OCI-LY1 (cell line): ENCODE data around the gene MFAP3L.

Experiments used
- H2AFZ ChIP-seq: fragments of 200-600 bp; sonication (generic), shearing (Covaris generic); 2 replicates; pipeline ENCODE4 v1.6.0; 2014; ENCODE audit warnings: antibody characterized with exemption, mild to moderate bottlenecking, low read length
- H3F3A ChIP-seq: fragments of 200-600 bp; sonication (generic), shearing (Covaris generic); 2 replicates; pipeline ENCODE4 v1.6.0; 2014; ENCODE audit warnings: mild to moderate bottlenecking, antibody characterized with exemption, low read length, moderate library complexity; ENCODE audit not compliant: insufficient read depth
- H3K27ac ChIP-seq: fragments of 200-600 bp; sonication (generic); 2 replicates; pipeline ENCODE4 v1.5.1; 2014; ENCODE audit warnings: low read length, mixed run types, mild to moderate bottlenecking, low read depth; ENCODE audit not compliant: poor library complexity, severe bottlenecking
- H3K27me3 ChIP-seq: fragments of 200-600 bp; sonication (generic); 2 replicates; pipeline ENCODE4 v1.6.0; 2014; ENCODE audit warnings: antibody characterized with exemption, mild to moderate bottlenecking, low read length, moderate library complexity; ENCODE audit not compliant: insufficient read depth
- H3K36me3 ChIP-seq: fragments of 200-600 bp; sonication (generic); 2 replicates; pipeline ENCODE4 v1.6.1; 2014; ENCODE audit warnings: mild to moderate bottlenecking, antibody characterized with exemption, low read length, moderate library complexity, mixed read lengths; ENCODE audit not compliant: insufficient read depth
- H3K4me1 ChIP-seq: fragments of 200-600 bp; sonication (generic); 2 replicates; pipeline ENCODE4 v1.5.1; 2014; ENCODE audit warnings: mild to moderate bottlenecking, low read length, moderate library complexity; ENCODE audit not compliant: insufficient read depth, severe bottlenecking
- H3K4me2 ChIP-seq: fragments of 200-600 bp; sonication (generic), shearing (Covaris generic); 2 replicates; pipeline ENCODE4 v1.6.1; 2014; ENCODE audit warnings: low read length
- H3K4me3 ChIP-seq: fragments of 200-600 bp; sonication (generic); 2 replicates; pipeline ENCODE4 v1.5.1; 2014; ENCODE audit warnings: low read length, low read depth, mild to moderate bottlenecking, mixed read lengths; ENCODE audit not compliant: poor library complexity, severe bottlenecking
- H3K79me2 ChIP-seq: fragments of 200-600 bp; shearing (Covaris generic); 2 replicates; pipeline ENCODE4 v1.6.1; 2016; ENCODE audit warnings: mixed run types, low read length, mixed read lengths; ENCODE audit not compliant: insufficient read depth
- H3K9ac ChIP-seq: fragments of 200-600 bp; sonication (generic), shearing (Covaris generic); 2 replicates; pipeline ENCODE4 v1.6.1; 2014; ENCODE audit warnings: mild to moderate bottlenecking, low read length, mixed read lengths
- H3K9me2 ChIP-seq: fragments of 200-600 bp; sonication (generic), shearing (Covaris generic); 2 replicates; pipeline ENCODE4 v1.6.1; 2014; ENCODE audit warnings: low read depth, mild to moderate bottlenecking, low read length, mixed read lengths
- H3K9me3 ChIP-seq: fragments of 200-600 bp; shearing (Covaris generic); 2 replicates; pipeline ENCODE4 v1.6.1; 2014; ENCODE audit warnings: low read length, mixed read lengths
- H4K20me1 ChIP-seq: fragments of 200-600 bp; sonication (generic), shearing (Covaris generic); 2 replicates; pipeline ENCODE4 v1.6.0; 2016; ENCODE audit warnings: mild to moderate bottlenecking, low read length; ENCODE audit not compliant: insufficient read depth
- EZH2 ChIP-seq: fragments of 200-600 bp; sonication (generic), shearing (Covaris generic); IDR thresholded peaks from 2 replicates; pipeline ENCODE4 v1.8.0; 2017; ENCODE audit warnings: borderline replicate concordance, mixed run types, mild to moderate bottlenecking, antibody characterized with exemption, low read length, moderate library complexity, mixed read lengths
- TF ChIP-seq, protein P1 (sequence below): fragments of 200-600 bp; sonication (generic), shearing (Covaris generic); IDR thresholded peaks from 2 replicates; pipeline ENCODE4 v1.5.1; 2017; ENCODE audit warnings: mild to moderate bottlenecking, antibody characterized with exemption, low read length, moderate library complexity, mixed read lengths

The MFAP3L gene

DNA sequence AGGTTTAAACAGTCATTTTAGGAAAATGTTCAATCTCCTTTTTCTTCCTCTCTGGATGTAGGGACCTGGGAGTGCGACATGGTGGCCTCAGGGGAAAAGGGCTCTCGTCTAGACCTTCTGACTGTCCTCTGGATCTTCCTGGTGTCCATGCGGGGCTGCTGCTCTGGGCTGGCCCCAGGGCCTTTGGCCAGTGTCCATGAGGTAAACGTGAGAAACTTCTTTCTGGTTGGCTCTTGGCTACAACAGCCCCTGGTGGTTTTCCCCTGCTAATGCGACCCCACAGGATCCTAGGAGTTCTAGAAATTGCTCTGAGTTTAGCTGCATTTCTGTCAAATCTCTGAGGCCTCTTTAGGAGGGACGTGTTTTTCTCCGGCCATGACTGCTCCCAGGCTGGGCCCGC, 85.7 kb downstream of the MFAP3L start:
- H4K20me1 ChIP-seq = no peaks in the 10 kb centered on the region
- no peak overlapping the region for H3K4me3 ChIP-seq
- H3K9me3 ChIP-seq = no peaks in the 10 kb centered on the region
- H3K27ac ChIP-seq = no peak overlapping the region
- H3K79me2 ChIP-seq = no peaks in the 10 kb centered on the region
- no peaks in the 10 kb centered on the region for H3K9me2 ChIP-seq
- no peak overlapping the region for H3K9ac ChIP-seq
- TF ChIP-seq, protein P1, sequence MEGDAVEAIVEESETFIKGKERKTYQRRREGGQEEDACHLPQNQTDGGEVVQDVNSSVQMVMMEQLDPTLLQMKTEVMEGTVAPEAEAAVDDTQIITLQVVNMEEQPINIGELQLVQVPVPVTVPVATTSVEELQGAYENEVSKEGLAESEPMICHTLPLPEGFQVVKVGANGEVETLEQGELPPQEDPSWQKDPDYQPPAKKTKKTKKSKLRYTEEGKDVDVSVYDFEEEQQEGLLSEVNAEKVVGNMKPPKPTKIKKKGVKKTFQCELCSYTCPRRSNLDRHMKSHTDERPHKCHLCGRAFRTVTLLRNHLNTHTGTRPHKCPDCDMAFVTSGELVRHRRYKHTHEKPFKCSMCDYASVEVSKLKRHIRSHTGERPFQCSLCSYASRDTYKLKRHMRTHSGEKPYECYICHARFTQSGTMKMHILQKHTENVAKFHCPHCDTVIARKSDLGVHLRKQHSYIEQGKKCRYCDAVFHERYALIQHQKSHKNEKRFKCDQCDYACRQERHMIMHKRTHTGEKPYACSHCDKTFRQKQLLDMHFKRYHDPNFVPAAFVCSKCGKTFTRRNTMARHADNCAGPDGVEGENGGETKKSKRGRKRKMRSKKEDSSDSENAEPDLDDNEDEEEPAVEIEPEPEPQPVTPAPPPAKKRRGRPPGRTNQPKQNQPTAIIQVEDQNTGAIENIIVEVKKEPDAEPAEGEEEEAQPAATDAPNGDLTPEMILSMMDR = no peak
- TF ChIP-seq EZH2 = no peak
- H3K36me3 ChIP-seq = no peaks in the 10 kb centered on the region
- H3F3A ChIP-seq = no peaks in the 10 kb centered on the region
- H3K4me2 ChIP-seq = no peak overlapping the region
- H3K27me3 ChIP-seq = no peaks in the 10 kb centered on the region
- H2AFZ ChIP-seq = no peak overlapping the region
- no peaks in the 10 kb centered on the region for H3K4me1 ChIP-seq
